Endothelial cell of umbilical vein (primary cell): ENCODE results near the gene FAM229A. TPM values are rescaled to one million over a fixed set of nuclear protein-coding genes. Genes with fewer than 3 reads are reported as not detected.

Experiments used
- BruUV-seq: library from RNA; stranded (reverse); fragments of 400-500 nt; replicated peaks from 2 replicates; lab custom pipeline; 2021; lab: Mats Ljungman, UMichigan
- CTCF ChIA-PET: fragments of 300-600, 350-600 bp; sonication (Branson Sonifier 250); formaldehyde crosslinking; loops from one replicate; lab custom pipeline; 2021; ENCODE audit warnings: antibody characterized with exemption, inconsistent platforms; lab: Charles Lee
- POLR2A ChIA-PET: fragments of 300-600, 350-600 bp; sonication (Branson Sonifier 250); formaldehyde crosslinking; loops from one replicate; lab custom pipeline; 2021; ENCODE audit warnings: antibody characterized with exemption, inconsistent platforms; lab: Charles Lee
- DNase-seq: peaks from one replicate; pipeline ENCODE4 v3.0.0-alpha.2; 2011; ENCODE audit warnings: low read depth, low spot score
- FAIRE-seq: peaks from 2 replicates; lab custom pipeline; 2011; peaks lifted over from hg19 to GRCh38; lab: Jason Lieb, UNC
- H2AFZ ChIP-seq: 2 replicates; pipeline ENCODE4 v1.6.0; 2012; ENCODE audit warnings: low read depth, low read length, control low read depth, inconsistent platforms
- H3K27ac ChIP-seq: 2 replicates; pipeline ENCODE4 v1.5.1; 2011; ENCODE audit warnings: low read depth, mild to moderate bottlenecking, control low read depth, low read length, moderate library complexity; ENCODE audit not compliant: insufficient read depth
- H3K27me3 ChIP-seq, 2 experiments: 2 replicates each; pipeline versions ENCODE4 v1.6.0 to v1.6.1; 2011; ENCODE audit warnings: low read length in 2 of 2, mixed read lengths in 1 of 2; ENCODE audit not compliant: control insufficient read depth in 2 of 2, insufficient read depth in 2 of 2
- H3K36me3 ChIP-seq, 2 experiments: 2 replicates in 1 of 2; 3 replicates in 1 of 2; pipeline ENCODE4 v1.5.1; 2011; ENCODE audit warnings: low read length in 2 of 2, mild to moderate bottlenecking in 1 of 2, moderate library complexity in 1 of 2; ENCODE audit not compliant: control insufficient read depth in 2 of 2, insufficient read depth in 2 of 2; ENCODE audit errors: extremely low read depth in 1 of 2
- H3K4me1 ChIP-seq: 3 replicates; pipeline ENCODE4 v1.5.1; 2011; ENCODE audit warnings: mild to moderate bottlenecking, low read length; ENCODE audit not compliant: control insufficient read depth, insufficient read depth; ENCODE audit errors: extremely low read depth
- H3K4me2 ChIP-seq: 2 replicates; pipeline ENCODE4 v1.6.1; 2011; ENCODE audit warnings: low read length, control low read depth, mixed read lengths; ENCODE audit not compliant: insufficient read depth
- H3K4me3 ChIP-seq, 3 experiments: fragments of 200-600 bp in 1 of 3; sonication (generic), shearing (Covaris generic) in 1 of 3; replicated peaks in 1 of 3; 2 replicates each; pipeline ENCODE4 v1.5.1; 2011 to 2016; ENCODE audit warnings: control low read depth in 3 of 3, low read length in 3 of 3, mild to moderate bottlenecking in 2 of 3, inconsistent platforms in 1 of 3, low read depth in 1 of 3, moderate library complexity in 1 of 3; ENCODE audit not compliant: insufficient read depth in 1 of 3
- H3K79me2 ChIP-seq: 2 replicates; pipeline ENCODE4 v1.6.0; 2012; ENCODE audit warnings: low read length, inconsistent platforms; ENCODE audit not compliant: control insufficient read depth, insufficient read depth
- H3K9ac ChIP-seq: replicated peaks from 2 replicates; pipeline ENCODE3; 2011; ENCODE audit warnings: low read length, control low read depth; ENCODE audit not compliant: insufficient read depth; ENCODE audit errors: extremely low read depth
- H3K9me1 ChIP-seq: replicated peaks from 3 replicates; pipeline ENCODE4 v1.6.0; 2011; ENCODE audit warnings: mild to moderate bottlenecking, low read length; ENCODE audit not compliant: control insufficient read depth, insufficient read depth; ENCODE audit errors: extremely low read depth
- H3K9me3 ChIP-seq: replicated peaks from 2 replicates; pipeline ENCODE4 v1.5.1; 2012; ENCODE audit warnings: low read length, inconsistent platforms; ENCODE audit not compliant: control insufficient read depth, insufficient read depth
- H4K20me1 ChIP-seq: replicated peaks from 2 replicates; pipeline ENCODE3; 2011; ENCODE audit warnings: mild to moderate bottlenecking, low read length; ENCODE audit not compliant: control insufficient read depth, insufficient read depth; ENCODE audit errors: extremely low read depth
- CTCF ChIP-seq, 2 donors: IDR thresholded peaks; 1 replicate in 1 of 2; 2 replicates in 1 of 2; pipeline ENCODE4 v1.5.1; 2011; ENCODE audit warnings: low read length in 2 of 2, mild to moderate bottlenecking in 2 of 2, moderate library complexity in 2 of 2, control low read depth in 1 of 2, inconsistent platforms in 1 of 2, low read depth in 1 of 2; ENCODE audit not compliant: insufficient read depth in 1 of 2; ENCODE audit errors: extremely low read depth in 1 of 2
- EZH2 ChIP-seq: IDR thresholded peaks from 2 replicates; pipeline ENCODE4 v1.6.1; 2012; ENCODE audit warnings: borderline replicate concordance, low read depth, mild to moderate bottlenecking, moderate library complexity, low read length, inconsistent platforms; ENCODE audit not compliant: severe bottlenecking
- FOS ChIP-seq: IDR thresholded peaks from 2 replicates; pipeline ENCODE4 v1.6.1; 2011; ENCODE audit warnings: mild to moderate bottlenecking, low read length, moderate library complexity, borderline replicate concordance; ENCODE audit not compliant: insufficient read depth
- GATA2 ChIP-seq: IDR thresholded peaks from 2 replicates; pipeline ENCODE4 v1.7.0; 2011; ENCODE audit warnings: low read depth, mild to moderate bottlenecking, moderate library complexity, mixed read lengths, low read length; ENCODE audit not compliant: insufficient read length, insufficient read depth
- JUN ChIP-seq: IDR thresholded peaks from 2 replicates; pipeline ENCODE4 v1.6.1; 2011; ENCODE audit warnings: borderline replicate concordance, low read depth; ENCODE audit not compliant: insufficient read length, insufficient read depth
- MAX ChIP-seq: IDR thresholded peaks from 2 replicates; pipeline ENCODE4 v1.6.1; 2011; ENCODE audit not compliant: insufficient read depth, insufficient read length
- MYC ChIP-seq: IDR thresholded peaks from one replicate; pipeline ENCODE4 v1.6.1; 2011; ENCODE audit warnings: mild to moderate bottlenecking, low read depth, low read length
- POLR2A ChIP-seq: IDR thresholded peaks from 2 replicates; pipeline ENCODE4 v1.6.1; 2012; ENCODE audit warnings: low read depth, mild to moderate bottlenecking, control low read depth, low read length
- POLR2AphosphoS5 ChIP-seq: IDR thresholded peaks from 2 replicates; pipeline ENCODE4 v1.6.1; 2012; ENCODE audit warnings: low read depth, mild to moderate bottlenecking, control low read depth, low read length, moderate library complexity; ENCODE audit not compliant: insufficient read depth
- dilution Hi-C: fragments of 300-500 bp; cut with MboI; formaldehyde crosslinking; loops from one replicate; pipeline ENCODE4 v1.15.0; 2019; ENCODE audit warnings: low sequenced_read_pairs; ENCODE audit not compliant: extremely low pct_ligation_motif_present
- intact Hi-C: fragments of 100-400 bp; cut with micrococcal nuclease; formaldehyde crosslinking; loops from one replicate; pipeline ENCODE4 v1.10.0; 2022
- polyA plus RNA-seq, 4 experiments: library from polyadenylated mRNA; depleted of rRNA in 3 of 4; stranded (reverse) in 3 of 4; unstranded in 1 of 4; fragments of >200 nt; gene quantifications; 2 replicates each; pipeline versions ENCODE4 v1.2.1 to v1.2.3, GENCODE V29; 2011 to 2012; ENCODE audit warnings: missing spikeins in 1 of 4
- total RNA-seq: library from RNA; stranded (reverse); gene quantifications from 2 replicates; pipeline ENCODE4 v1.2.3, GENCODE V29; 2021

The FAM229A gene
- total and polyA plus RNA-seq, 2 donors (not counting 3 experiments of a cell fraction or from before 2014, with no cell fraction given): 8.9 to 11.6 TPM

GRCh38 chr1:32350785-32351398, 11.4 kb downstream of the FAM229A start:
- peaks cover 34% of the 10 kb centered on the region for H3K4me1 ChIP-seq
- H3K36me3 ChIP-seq: no peaks in the 10 kb centered on the region
- no peaks in the 10 kb centered on the region for H3K9me1 ChIP-seq
- intact Hi-C loops: loop anchor here (1.0 kb wide), 2 partner anchors 15 to 43 kb away; partner anchors contain the start of genes BSDC1 and MARCKSL1
- peak overlapping the region; percentile 37 for H3K27ac ChIP-seq
- peak overlapping the region in 1 of 3 experiments; percentile 36 for H3K4me3 ChIP-seq
- peak overlapping the region; percentile 86 for H2AFZ ChIP-seq
- CTCF ChIA-PET: interaction anchor here (1.8 to 2.1 kb wide), 3 partner anchors 15 to 103 kb away, joined by 7 to 12 read pairs (median 9); partner anchors contain the start of gene MARCKSL1
- H3K9me3 ChIP-seq: no peaks in the 10 kb centered on the region
- TF ChIP-seq JUN (no peak), EZH2 (no peak), FOS (no peak), GATA2 (no peak), MAX (peak; percentile 76), CTCF (IDR thresholded peaks at IDR 0.05; ENCODE audit: extremely low read depth in 1 of 2, insufficient read depth in 1 of 2, low read depth in 1 of 2, low read length in 2 of 2) (peak; percentile 23 to 56), POLR2A (no peak), MYC (no peak), POLR2AphosphoS5 (peak; percentile 7)
- no peaks in the 10 kb centered on the region for H3K27me3 ChIP-seq
- H4K20me1 ChIP-seq: no peaks in the 10 kb centered on the region
- peak; percentile 8 for FAIRE-seq
- POLR2A ChIA-PET: interaction anchor here (0.6 to 4.4 kb wide), 6 partner anchors 9 to 118 kb away, joined by 3 to 50 read pairs (median 4); partner anchors contain the start of gene MARCKSL1
- H3K4me2 ChIP-seq: no peak overlapping the region
- peak overlapping the region; percentile 33 for H3K9ac ChIP-seq
- DNase-seq: no peak
- dilution Hi-C loops: no loop called here
- BruUV-seq: no TSS peak
- H3K79me2 ChIP-seq: no peaks in the 10 kb centered on the region
